H1 (cell line): Measurements from ENCODE around the gene CKS1B. TPM values are rescaled to one million over a fixed set of nuclear protein-coding genes. Genes with fewer than 3 reads are reported as not detected.

Experiments
- CTCF ChIA-PET: fragments of 300-600 bp; sonication (Branson Sonifier 250); formaldehyde crosslinking; loops from one replicate; lab custom pipeline; 2021; ENCODE audit not compliant: partially characterized antibody; lab: Charles Lee
- POLR2A ChIA-PET: fragments of 300-600 bp; sonication (Branson Sonifier 250); formaldehyde crosslinking; loops from one replicate; lab custom pipeline; 2021; ENCODE audit warnings: inconsistent platforms; ENCODE audit not compliant: partially characterized antibody; lab: Charles Lee
- DNase-seq, 2 experiments: peaks; one replicate each; pipeline versions ENCODE4 v3.0.0 to v3.0.0-alpha.2; 2010 to 2022; ENCODE audit warnings: low spot score in 2 of 2, low read depth in 1 of 2, mixed read lengths in 1 of 2
- FAIRE-seq: peaks from 2 replicates; lab custom pipeline; 2011; peaks lifted over from hg19 to GRCh38; lab: Jason Lieb, UNC
- H2AFZ ChIP-seq: 2 replicates; pipeline ENCODE4 v1.8.1; 2012; ENCODE audit warnings: low read length, inconsistent platforms
- H2AK5ac ChIP-seq: 2 replicates; pipeline ENCODE4 v1.6.1; 2013; ENCODE audit warnings: low read depth, low read length
- H2BK120ac ChIP-seq: replicated peaks from 2 replicates; pipeline ENCODE3; 2013; ENCODE audit warnings: low read depth, low read length, inconsistent platforms
- H2BK12ac ChIP-seq: 2 replicates; pipeline ENCODE4 v1.6.1; 2013; ENCODE audit warnings: low read depth, low read length
- H2BK15ac ChIP-seq: 2 replicates; pipeline ENCODE4 v1.6.1; 2013; ENCODE audit warnings: low read length
- H2BK20ac ChIP-seq: 2 replicates; pipeline ENCODE4 v1.6.1; 2013; ENCODE audit warnings: low read length
- H2BK5ac ChIP-seq: 2 replicates; pipeline ENCODE4 v1.6.1; 2013; ENCODE audit warnings: low read depth, low read length
- H3K14ac ChIP-seq: 2 replicates; pipeline ENCODE4 v1.6.1; 2013; ENCODE audit warnings: inconsistent platforms; ENCODE audit not compliant: insufficient read length
- H3K18ac ChIP-seq: 2 replicates; pipeline ENCODE4 v1.6.1; 2013; ENCODE audit warnings: low read length; ENCODE audit errors: extremely low read depth
- H3K23ac ChIP-seq: 2 replicates; pipeline ENCODE4 v1.6.1; 2013; ENCODE audit warnings: inconsistent platforms; ENCODE audit not compliant: insufficient read length
- H3K23me2 ChIP-seq: 2 replicates; pipeline ENCODE4 v1.6.1; 2013; ENCODE audit warnings: low read depth, low read length
- H3K27ac ChIP-seq: 2 replicates; pipeline ENCODE4 v1.6.1; 2011; ENCODE audit warnings: low read depth, low read length, inconsistent platforms
- H3K27me3 ChIP-seq, 4 experiments: replicated peaks in 1 of 4; 1 replicate in 1 of 4; 2 replicates in 3 of 4; pipeline versions ENCODE4 v1.6.1 to v1.8.1; 2011 to 2013; ENCODE audit warnings: low read length in 3 of 4, mild to moderate bottlenecking in 3 of 4, inconsistent platforms in 2 of 4, mixed read lengths in 2 of 4, moderate library complexity in 1 of 4; ENCODE audit not compliant: control insufficient read depth in 3 of 4, insufficient read depth in 3 of 4; ENCODE audit errors: extremely low read depth in 1 of 4
- H3K36me3 ChIP-seq, 4 experiments: 2 replicates each; pipeline versions ENCODE4 v1.6.1 to v1.8.1; 2011 to 2013; ENCODE audit warnings: mild to moderate bottlenecking in 4 of 4, low read length in 3 of 4, moderate library complexity in 2 of 4, control low read depth in 1 of 4, inconsistent platforms in 1 of 4; ENCODE audit not compliant: insufficient read depth in 4 of 4, control insufficient read depth in 2 of 4
- H3K4ac ChIP-seq: replicated peaks from 2 replicates; pipeline ENCODE3; 2013; ENCODE audit warnings: low read length, low read depth, mixed read lengths, inconsistent platforms; ENCODE audit not compliant: insufficient read length
- H3K4me1 ChIP-seq, 4 experiments: replicated peaks in 1 of 4; 1 replicate in 1 of 4; 2 replicates in 3 of 4; pipeline versions ENCODE4 v1.6.1 to v1.8.1; 2011 to 2013; ENCODE audit warnings: low read length in 3 of 4, inconsistent platforms in 2 of 4, mixed read lengths in 1 of 4; ENCODE audit not compliant: insufficient read depth in 4 of 4, control insufficient read depth in 3 of 4
- H3K4me2 ChIP-seq, 2 experiments: 2 replicates each; pipeline versions ENCODE4 v1.6.1 to v1.8.1; 2011 to 2013; ENCODE audit warnings: low read depth in 2 of 2, low read length in 2 of 2, control low read depth in 1 of 2, inconsistent platforms in 1 of 2, mild to moderate bottlenecking in 1 of 2; ENCODE audit not compliant: insufficient read depth in 1 of 2
- H3K4me3 ChIP-seq, 4 experiments: fragments of 200-600, 300-600 bp in 1 of 4; sonication (generic), shearing (Covaris generic), sonication (Bioruptor Twin) in 1 of 4; 2 replicates each; pipeline versions ENCODE4 v1.5.1 to v1.8.1; 2011 to 2016; ENCODE audit warnings: low read length in 4 of 4, low read depth in 3 of 4, control low read depth in 2 of 4, inconsistent platforms in 2 of 4, mild to moderate bottlenecking in 2 of 4, mixed read lengths in 1 of 4, moderate library complexity in 1 of 4; ENCODE audit not compliant: insufficient read depth in 2 of 4; ENCODE audit errors: extremely low read depth in 1 of 4
- H3K56ac ChIP-seq: replicated peaks from 2 replicates; pipeline ENCODE3; 2013; ENCODE audit warnings: low read depth, mild to moderate bottlenecking, mixed read lengths, low read length, inconsistent platforms; ENCODE audit not compliant: insufficient read length
- H3K79me1 ChIP-seq: 2 replicates; pipeline ENCODE4 v1.6.1; 2013; ENCODE audit warnings: low read depth, low read length, control low read depth
- H3K79me2 ChIP-seq, 2 experiments: 2 replicates each; pipeline versions ENCODE4 v1.6.1 to v1.8.1; 2012 to 2013; ENCODE audit warnings: low read length in 2 of 2, mild to moderate bottlenecking in 2 of 2, inconsistent platforms in 1 of 2; ENCODE audit not compliant: insufficient read depth in 2 of 2, control insufficient read depth in 1 of 2
- H3K9ac ChIP-seq, 4 experiments: replicated peaks in 1 of 4; 1 replicate in 1 of 4; 2 replicates in 3 of 4; pipeline versions ENCODE4 v1.6.1 to v1.8.1; 2011 to 2013; ENCODE audit warnings: low read depth in 3 of 4, low read length in 3 of 4, control low read depth in 2 of 4, mild to moderate bottlenecking in 2 of 4, moderate library complexity in 2 of 4, inconsistent platforms in 1 of 4; ENCODE audit errors: extremely low read depth in 1 of 4
- H3K9me3 ChIP-seq, 2 experiments: 2 replicates each; pipeline versions ENCODE4 v1.6.1 to v1.8.1; 2012 to 2013; ENCODE audit warnings: mild to moderate bottlenecking in 2 of 2, moderate library complexity in 2 of 2, control low read depth in 1 of 2, inconsistent platforms in 1 of 2, low read depth in 1 of 2, low read length in 1 of 2, mixed read lengths in 1 of 2; ENCODE audit not compliant: insufficient read depth in 2 of 2
- H4K20me1 ChIP-seq, 2 experiments: replicated peaks in 1 of 2; 2 replicates each; pipeline versions ENCODE3 to v1.8.1; 2011 to 2013; ENCODE audit warnings: inconsistent platforms in 2 of 2, low read length in 2 of 2, mild to moderate bottlenecking in 1 of 2; ENCODE audit not compliant: insufficient read depth in 2 of 2, control insufficient read depth in 1 of 2
- H4K5ac ChIP-seq: 2 replicates; pipeline ENCODE4 v1.6.1; 2013; ENCODE audit warnings: low read length, low read depth, mixed read lengths, inconsistent platforms; ENCODE audit not compliant: insufficient read length
- H4K8ac ChIP-seq: 2 replicates; pipeline ENCODE4 v1.8.0; 2013; ENCODE audit warnings: mild to moderate bottlenecking, moderate library complexity, low read length, inconsistent platforms; ENCODE audit not compliant: insufficient read depth; ENCODE audit errors: extremely low read depth
- H4K91ac ChIP-seq: replicated peaks from 2 replicates; pipeline ENCODE3; 2013; ENCODE audit warnings: low read length, mixed read lengths, inconsistent platforms; ENCODE audit not compliant: insufficient read length
- BACH1 ChIP-seq: IDR thresholded peaks from 2 replicates; pipeline ENCODE4 v1.6.1; 2012; ENCODE audit warnings: low read length, improper control_type of control experiment
- CHD1 ChIP-seq: IDR thresholded peaks from 2 replicates; pipeline ENCODE4 v1.6.1; 2012; ENCODE audit warnings: low read depth, low read length, improper control_type of control experiment
- E2F6 ChIP-seq: IDR thresholded peaks from 2 replicates; pipeline ENCODE4 v1.6.1; 2012; ENCODE audit warnings: inconsistent platforms
- HDAC6 ChIP-seq: IDR thresholded peaks from one replicate; pipeline ENCODE4 v1.7.1; 2012; ENCODE audit warnings: low read depth, mild to moderate bottlenecking, inconsistent platforms, low read length, moderate library complexity
- KDM1A ChIP-seq: fragments of 200-600, 300-600 bp; sonication (generic); IDR thresholded peaks from 2 replicates; pipeline ENCODE4 v1.7.1; 2016; ENCODE audit warnings: mild to moderate bottlenecking, low read length, borderline replicate concordance
- SIN3A ChIP-seq, 2 experiments: IDR thresholded peaks in 1 of 2; conservative IDR thresholded peaks in 1 of 2; 2 replicates each; pipeline ENCODE4 v1.6.1; 2011 to 2012; ENCODE audit warnings: low read length in 2 of 2, improper control_type of control experiment in 1 of 2, low read depth in 1 of 2, mild to moderate bottlenecking in 1 of 2
- WGBS, 2 experiments: shearing (Covaris generic) in 1 of 2; methylation state at CpG; one replicate each; pipeline versions ENCODE4 v1.1.6 to v1.1.7; 2013 to 2015; ENCODE audit warnings: low lambda C conversion rate in 2 of 2, mixed read lengths in 2 of 2, inconsistent platforms in 1 of 2, low coverage in 1 of 2, missing lambda C conversion rate in 1 of 2; ENCODE audit not compliant: insufficient replicate concordance in 2 of 2, insufficient coverage in 1 of 2, insufficient read length in 1 of 2; ENCODE audit errors: extremely low coverage in 1 of 2, missing lambda C conversion rate in 1 of 2; 5-methylcytosine and 5-hydroxymethylcytosine counted together
- polyA plus RNA-seq, 7 experiments: library from polyadenylated mRNA; depleted of rRNA in 3 of 7; stranded (reverse) in 5 of 7; unstranded in 2 of 7; fragments of >200 nt in 5 of 7; fragments of 200-250 nt in 2 of 7; gene quantifications; 1 replicate in 5 of 7; 2 replicates in 1 of 7; 4 replicates in 1 of 7; pipeline versions ENCODE4 v1.2.1 to v1.2.3, GENCODE V29; 2011 to 2013; ENCODE audit warnings: missing spikeins in 2 of 7, mixed read lengths in 2 of 7
- total RNA-seq: library from RNA; stranded (reverse); fragmentation: NEBNext Ultra II Directional; extraction: Animal tissue kit (Norgen Biotek cat#: 25700); gene quantifications from 2 replicates; pipeline ENCODE4 v1.2.1, GENCODE V29; 2021

Gene CKS1B
- total and polyA plus RNA-seq, 2 of the 8 experiments (the other 6 are each of a cell fraction or from before 2014, with no cell fraction given) = 294 to 1,025 TPM

DNA sequence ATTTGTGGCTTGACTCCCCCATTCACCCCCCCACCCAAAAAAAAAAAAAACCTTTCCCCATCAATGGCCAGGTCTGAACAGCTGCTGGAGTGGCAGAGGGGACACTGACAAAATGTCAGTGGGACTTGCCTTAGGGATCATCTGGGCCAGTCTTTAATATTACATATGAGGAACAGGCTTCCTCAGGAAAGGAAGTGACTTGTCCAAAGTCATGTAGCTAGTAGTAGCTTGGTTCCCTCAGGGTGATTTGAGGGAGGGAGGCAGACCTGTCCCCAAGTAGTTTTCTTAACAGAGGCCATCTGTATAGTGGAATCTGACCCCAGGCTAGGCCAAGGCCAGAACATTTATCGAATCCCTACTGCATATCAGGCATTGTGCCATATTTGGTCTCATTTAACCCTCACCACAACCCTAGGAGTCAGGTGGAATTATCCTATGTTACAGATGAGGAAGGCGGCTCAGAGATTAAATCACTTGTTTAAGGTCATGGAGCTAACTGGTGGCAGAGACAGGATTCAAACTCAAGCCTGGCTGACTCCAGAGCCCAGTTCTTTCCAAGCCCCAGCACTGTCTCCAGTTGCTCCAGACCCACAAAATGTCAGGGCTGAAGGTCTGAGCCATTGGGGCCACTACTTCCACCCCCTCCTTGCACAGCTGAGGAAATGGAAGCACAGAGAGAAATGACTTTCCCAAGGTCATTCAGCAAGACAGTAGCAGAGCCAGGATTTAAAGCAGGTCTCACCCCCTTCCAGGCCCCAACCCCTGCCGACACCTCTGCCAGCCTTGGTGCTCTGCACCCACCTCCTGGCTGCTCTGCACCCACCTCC is 38.5 kb downstream of the CKS1B start:
- Histone ChIP-seq H3K56ac (no peak overlapping the region), H3K23me2 (no peaks in the 10 kb centered on the region; the same call in 1 of the 2 replicates), H3K79me1 (peaks cover 7% of the 10 kb centered on the region; the same call in 1 of the 2 replicates), H3K36me3 (peaks cover 0 to 29% (median 13%) of the 10 kb centered on the region in 4 experiments; a peak in 4 of 8 replicates), H4K8ac (no peak overlapping the region), H4K91ac (no peak overlapping the region), H2BK12ac (peak overlapping the region; percentile 75; the same call in 1 of the 2 replicates), H3K4ac (no peak overlapping the region), H2AFZ (no peak overlapping the region), H3K4me3 (peak overlapping the region in 2 of 4 experiments; percentile 8 to 38; a peak in 2 of 8 replicates), H3K23ac (no peak overlapping the region), H3K4me1 (peaks cover 8 to 48% (median 40%) of the 10 kb centered on the region in 4 experiments), H2BK20ac (peak overlapping the region; percentile 72; the same call in 1 of the 2 replicates), H3K79me2 (peaks cover 0 to 20% of the 10 kb centered on the region in 2 experiments; a peak in 2 of 4 replicates), H4K5ac (no peak overlapping the region), H2BK120ac (no peak overlapping the region), H3K18ac (no peak overlapping the region; the same call in none of the 2 replicates), H3K14ac (no peak overlapping the region), H3K27me3 (no peaks in the 10 kb centered on the region), H3K27ac (no peak overlapping the region), H2AK5ac (peak overlapping the region; percentile 45; the same call in 1 of the 2 replicates), H3K9ac (0 out of 7 replicates have a peak overlapping the region, but pooled peaks of 1 of the 4 experiments have one; percentile 22), H3K4me2 (peak overlapping the region; percentile 50 to 61; a peak in 2 of 4 replicates), H2BK15ac (peak overlapping the region; percentile 98; the same call in 1 of the 2 replicates), H3K9me3 (no peaks in the 10 kb centered on the region), H2BK5ac (peak overlapping the region; percentile 87; the same call in 1 of the 2 replicates), H4K20me1 (peaks cover 0 to 1% of the 10 kb centered on the region in 2 experiments)
- CTCF ChIA-PET = interaction anchor here (0.7 to 18.6 kb wide), 6 partner anchors 15 to 50 kb away, joined by 3 to 354 read pairs (median 8); partner anchors contain the start of genes ADAM15, CKS1B, EFNA4 and LENEP
- FAIRE-seq (no peak), DNase-seq (no peak)
- POLR2A ChIA-PET = interaction anchor here (0.9 to 14.8 kb wide), 11 partner anchors 8 to 72 kb away, joined by 3 to 128 read pairs (median 5); partner anchors contain the start of genes CKS1B, FLAD1, LENEP and SHC1
- 84% methylated on average over 3 of the region's 3 CpGs; no CpG with 5 or more reads in 1 of the 2 experiments for WGBS, 2 experiments
- TF ChIP-seq CHD1 (no peak), HDAC6 (no peak), KDM1A (no peak), SIN3A (conservative IDR thresholded peaks at IDR 0.05 in 1 of 2, IDR thresholded peaks at IDR 0.05 in 1 of 2; ENCODE audit: low read depth in 1 of 2, low read length in 2 of 2) (no peak), E2F6 (no peak), BACH1 (no peak)
